ENCODE data around the gene ST6GALNAC2.

Gene ST6GALNAC2

GRCh38 chr17:76586741-76587487, 1.3 kb upstream of the ST6GALNAC2 start:
- TF ChIP-seq, protein P1, sequence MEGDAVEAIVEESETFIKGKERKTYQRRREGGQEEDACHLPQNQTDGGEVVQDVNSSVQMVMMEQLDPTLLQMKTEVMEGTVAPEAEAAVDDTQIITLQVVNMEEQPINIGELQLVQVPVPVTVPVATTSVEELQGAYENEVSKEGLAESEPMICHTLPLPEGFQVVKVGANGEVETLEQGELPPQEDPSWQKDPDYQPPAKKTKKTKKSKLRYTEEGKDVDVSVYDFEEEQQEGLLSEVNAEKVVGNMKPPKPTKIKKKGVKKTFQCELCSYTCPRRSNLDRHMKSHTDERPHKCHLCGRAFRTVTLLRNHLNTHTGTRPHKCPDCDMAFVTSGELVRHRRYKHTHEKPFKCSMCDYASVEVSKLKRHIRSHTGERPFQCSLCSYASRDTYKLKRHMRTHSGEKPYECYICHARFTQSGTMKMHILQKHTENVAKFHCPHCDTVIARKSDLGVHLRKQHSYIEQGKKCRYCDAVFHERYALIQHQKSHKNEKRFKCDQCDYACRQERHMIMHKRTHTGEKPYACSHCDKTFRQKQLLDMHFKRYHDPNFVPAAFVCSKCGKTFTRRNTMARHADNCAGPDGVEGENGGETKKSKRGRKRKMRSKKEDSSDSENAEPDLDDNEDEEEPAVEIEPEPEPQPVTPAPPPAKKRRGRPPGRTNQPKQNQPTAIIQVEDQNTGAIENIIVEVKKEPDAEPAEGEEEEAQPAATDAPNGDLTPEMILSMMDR (IDR thresholded peaks at IDR 0.05; ENCODE audit: borderline replicate concordance, insufficient read depth, low read depth, low read length), result no peak
- no peak overlapping the region for H3K4me3 ChIP-seq (ENCODE audit: low read depth, low read length)

DNA sequence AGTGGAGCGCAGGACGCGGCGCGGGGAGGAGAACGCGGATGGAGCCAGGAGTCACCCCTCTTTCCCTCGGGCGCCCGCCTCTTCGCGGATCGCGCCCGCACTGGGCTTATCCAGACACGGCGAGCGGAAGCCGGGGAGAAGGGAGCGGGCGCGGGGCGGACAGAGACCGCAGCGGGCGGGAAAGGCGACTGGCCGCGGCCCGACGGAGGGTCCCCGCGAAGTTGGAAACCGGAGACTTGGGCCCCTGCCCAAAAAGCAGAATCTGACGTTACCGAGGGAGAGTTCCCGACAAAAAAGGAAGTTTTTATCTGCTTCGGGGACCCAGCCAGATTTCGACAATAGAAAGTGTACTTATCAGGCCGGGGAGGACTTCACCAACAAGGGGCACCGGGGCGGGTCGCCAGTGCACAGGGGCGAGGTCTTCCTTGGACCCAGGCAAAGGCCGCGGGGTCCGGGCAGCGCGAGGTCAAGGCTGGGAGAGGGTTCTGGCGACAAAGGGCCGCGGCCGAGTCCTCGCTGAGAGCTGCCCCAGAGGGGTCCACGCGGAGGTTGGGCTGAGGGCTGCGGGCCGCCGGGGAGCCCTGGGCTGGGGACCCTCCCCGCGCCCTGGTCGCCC, 519 bp downstream of the ST6GALNAC2 start:
- TF ChIP-seq, protein P1 (IDR thresholded peaks at IDR 0.05; ENCODE audit: borderline replicate concordance, insufficient read depth, low read depth, low read length), result no peak
- no peak overlapping the region for H3K4me3 ChIP-seq (ENCODE audit: low read depth, low read length)

- TF ChIP-seq, protein P1 (IDR thresholded peaks at IDR 0.05; ENCODE audit: borderline replicate concordance, insufficient read depth, low read depth, low read length), result no peak
- H3K4me3 ChIP-seq (ENCODE audit: low read depth, low read length), result no peak overlapping the region
Measured at GRCh38 chr17:76584427-76585032, 1.1 kb downstream of the ST6GALNAC2 start.

- no peak overlapping the region for H3K4me3 ChIP-seq (ENCODE audit: low read depth, low read length)
Measured at GRCh38 chr17:76582660-76583059, 3.0 kb downstream of the ST6GALNAC2 start.

DNA sequence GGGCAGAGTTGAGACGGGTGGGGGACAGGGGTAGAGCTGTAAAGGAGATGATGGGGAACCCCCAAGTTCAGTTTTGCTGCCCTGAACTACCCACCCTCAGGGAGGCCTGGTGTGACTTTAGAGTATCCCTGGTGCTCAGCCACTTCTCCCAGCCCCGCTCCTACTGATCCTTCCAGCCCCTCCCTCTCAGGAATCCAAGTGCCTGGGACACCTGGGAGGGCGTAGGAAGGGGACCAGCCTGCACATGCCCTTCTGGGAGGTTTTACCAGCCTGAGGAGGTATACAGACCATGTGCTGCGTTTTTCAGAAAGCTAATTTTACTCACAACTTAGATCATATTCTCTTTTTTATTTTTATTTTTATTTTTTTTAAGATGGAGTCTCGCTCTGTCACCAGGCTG, 4.1 kb downstream of the ST6GALNAC2 start:
- TF ChIP-seq, protein P1 (IDR thresholded peaks at IDR 0.05; ENCODE audit: borderline replicate concordance, insufficient read depth, low read depth, low read length), result no peak
- no peak overlapping the region for H3K4me3 ChIP-seq (ENCODE audit: low read depth, low read length)

More at GRCh38 chr17:76582660-76583059, 3.0 kb downstream of the ST6GALNAC2 start:
- TF ChIP-seq, protein P1 (IDR thresholded peaks at IDR 0.05; ENCODE audit: borderline replicate concordance, insufficient read depth, low read depth, low read length), result no peak

GRCh38 chr17:76579281-76579680, 6.4 kb downstream of the ST6GALNAC2 start:
- H3K4me3 ChIP-seq (ENCODE audit: low read depth, low read length), result no peak overlapping the region
- TF ChIP-seq, protein P1 (IDR thresholded peaks at IDR 0.05; ENCODE audit: borderline replicate concordance, insufficient read depth, low read depth, low read length), result no peak
